Liver (tissue), 9 donors: ENCODE data around the gene LDLRAD3. TPM values are rescaled to one million over a fixed set of nuclear protein-coding genes. Genes with fewer than 3 reads are reported as not detected.

Experiments used
- DNase-seq: peaks from one replicate; pipeline ENCODE4 v3.0.0-alpha.2; 2017; ENCODE audit warnings: low spot score
- H3K27ac ChIP-seq, 2 donors: one replicate each; pipeline ENCODE4 v1.7.0; 2013; ENCODE audit warnings: inconsistent platforms in 2 of 2, low read length in 2 of 2, control low read depth in 1 of 2, low read depth in 1 of 2, mild to moderate bottlenecking in 1 of 2
- H3K27me3 ChIP-seq, 4 donors: one replicate each; pipeline versions ENCODE4 v1.6.1 to v1.7.0; 2013; ENCODE audit warnings: low read length in 3 of 4, inconsistent platforms in 1 of 4, mild to moderate bottlenecking in 1 of 4, moderate library complexity in 1 of 4; ENCODE audit not compliant: control insufficient read depth in 4 of 4, insufficient read depth in 4 of 4
- H3K36me3 ChIP-seq, 4 donors: one replicate each; pipeline versions ENCODE4 v1.6.1 to v1.7.0; 2013; ENCODE audit warnings: low read length in 3 of 4, mild to moderate bottlenecking in 3 of 4, low read depth in 1 of 4, moderate library complexity in 1 of 4; ENCODE audit not compliant: control insufficient read depth in 4 of 4, insufficient read depth in 3 of 4
- H3K4me1 ChIP-seq, 4 donors: one replicate each; pipeline versions ENCODE4 v1.6.1 to v1.7.0; 2013; ENCODE audit warnings: low read length in 3 of 4, mild to moderate bottlenecking in 3 of 4, moderate library complexity in 1 of 4; ENCODE audit not compliant: control insufficient read depth in 4 of 4, insufficient read depth in 4 of 4
- H3K4me3 ChIP-seq, 3 donors: one replicate each; pipeline versions ENCODE4 v1.6.1 to v1.7.0; 2013; ENCODE audit warnings: low read length in 3 of 3, control low read depth in 1 of 3, low read depth in 1 of 3, mild to moderate bottlenecking in 1 of 3
- H3K9ac ChIP-seq, 2 donors: one replicate each; pipeline ENCODE4 v1.7.0; 2013; ENCODE audit warnings: low read length in 2 of 2, mild to moderate bottlenecking in 2 of 2, moderate library complexity in 2 of 2, control low read depth in 1 of 2, low read depth in 1 of 2
- H3K9me3 ChIP-seq, 4 donors: one replicate each; pipeline versions ENCODE4 v1.6.1 to v1.7.0; 2013; ENCODE audit warnings: low read length in 3 of 4; ENCODE audit not compliant: control insufficient read depth in 4 of 4
- EGR1 ChIP-seq, 2 donors: IDR thresholded peaks; 2 replicates each; pipeline ENCODE4 v1.6.1; 2016 to 2018; ENCODE audit warnings: antibody characterized with exemption in 2 of 2, low read depth in 2 of 2
- FOXA1 ChIP-seq: IDR thresholded peaks from 2 replicates; pipeline ENCODE4 v1.6.1; 2016; ENCODE audit warnings: antibody characterized with exemption
- FOXA2 ChIP-seq: IDR thresholded peaks from 2 replicates; pipeline ENCODE4 v1.6.1; 2016; ENCODE audit warnings: antibody characterized with exemption
- GABPA ChIP-seq, 2 donors: IDR thresholded peaks in 1 of 2; conservative IDR thresholded peaks in 1 of 2; 2 replicates each; pipeline ENCODE4 v1.6.1; 2016; ENCODE audit warnings: antibody characterized with exemption in 2 of 2, mild to moderate bottlenecking in 1 of 2, moderate library complexity in 1 of 2
- HNF4A ChIP-seq, 2 donors: conservative IDR thresholded peaks; 2 replicates each; pipeline ENCODE4 v1.6.1; 2016; ENCODE audit warnings: antibody characterized with exemption in 2 of 2, mild to moderate bottlenecking in 2 of 2
- HNF4G ChIP-seq: IDR thresholded peaks from 2 replicates; pipeline ENCODE4 v1.6.1; 2016; ENCODE audit warnings: antibody characterized with exemption
- JUND ChIP-seq, 2 donors: IDR thresholded peaks; 2 replicates each; pipeline ENCODE4 v1.6.1; 2016; ENCODE audit warnings: antibody characterized with exemption in 2 of 2
- REST ChIP-seq: IDR thresholded peaks from 2 replicates; pipeline ENCODE4 v1.6.1; 2016; ENCODE audit warnings: antibody characterized with exemption, mild to moderate bottlenecking
- SP1 ChIP-seq: IDR thresholded peaks from 2 replicates; pipeline ENCODE4 v1.6.1; 2018; ENCODE audit warnings: antibody characterized with exemption, mild to moderate bottlenecking
- TAF1 ChIP-seq: conservative IDR thresholded peaks from 2 replicates; pipeline ENCODE4 v1.6.1; 2016; ENCODE audit warnings: antibody characterized with exemption, mild to moderate bottlenecking
- YY1 ChIP-seq: IDR thresholded peaks from 2 replicates; pipeline ENCODE4 v1.6.1; 2016; ENCODE audit warnings: antibody characterized with exemption, mild to moderate bottlenecking
- ZBTB33 ChIP-seq: IDR thresholded peaks from 2 replicates; pipeline ENCODE4 v1.6.1; 2016; ENCODE audit warnings: antibody characterized with exemption
- WGBS: extraction: QIAGEN DNeasy Blood & Tissue Kit; methylation state at CpG from one replicate; pipeline ENCODE4 v1.1.7; 2013; 5-methylcytosine and 5-hydroxymethylcytosine counted together
- polyA plus RNA-seq, 2 donors: library from polyadenylated mRNA; stranded (reverse) in 1 of 2; unstranded in 1 of 2; fragments of 200-250 nt in 1 of 2; fragments of >200 nt in 1 of 2; fragmentation: Nextera tagmentation in 1 of 2; extraction: Ambion mirVana in 1 of 2; gene quantifications; one replicate each; pipeline versions ENCODE4 v1.2.1 to v1.2.3, GENCODE V29; 2013 to 2015
- total RNA-seq, 2 donors: library from RNA; depleted of rRNA; stranded (reverse); fragments of >200 nt; gene quantifications; one replicate each; pipeline ENCODE4 v1.2.3, GENCODE V29; 2014
- TF ChIP-seq, protein P1 (sequence below): IDR thresholded peaks from 2 replicates; pipeline ENCODE4 v1.6.1; 2016; ENCODE audit warnings: antibody characterized with exemption
- TF ChIP-seq, protein P2 (sequence below): IDR thresholded peaks from 2 replicates; pipeline ENCODE4 v1.6.1; 2016; ENCODE audit warnings: antibody characterized with exemption
- TF ChIP-seq, protein P3 (sequence below): fragments of 150-350 bp; IDR thresholded peaks from 2 replicates; pipeline ENCODE4 v1.5.1; 2017; ENCODE audit warnings: improper control_type of control experiment, low read depth, low read length; ENCODE audit not compliant: missing input control
- donor health status: healthy.
- donor health status: healthy.
- donor health status: healthy.
- donor health status: healthy.
- donor health status: healthy.

The LDLRAD3 gene
- total and polyA plus RNA-seq, 4 donors: 0.75 to 1.3 (median 0.93) TPM

- WGBS: 96% methylated on average over 1 of the region's 1 CpG
- H3K9me3 ChIP-seq: no peaks in the 10 kb centered on the region
- H3K9ac ChIP-seq: no peak overlapping the region
- no peak overlapping the region for H3K27ac ChIP-seq
- no peaks in the 10 kb centered on the region for H3K4me1 ChIP-seq
- H3K4me3 ChIP-seq: no peak overlapping the region
- no peak for DNase-seq
- no peaks in the 10 kb centered on the region for H3K27me3 ChIP-seq
- TF ChIP-seq FOXA1 (no peak), ZBTB33 (no peak), JUND (IDR thresholded peaks at IDR 0.05) (no peak), TAF1 (no peak), EGR1 (IDR thresholded peaks at IDR 0.05; ENCODE audit: low read depth in 2 of 2) (no peak), HNF4A (conservative IDR thresholded peaks at IDR 0.05) (no peak), REST (no peak)
- TF ChIP-seq, protein P1, sequence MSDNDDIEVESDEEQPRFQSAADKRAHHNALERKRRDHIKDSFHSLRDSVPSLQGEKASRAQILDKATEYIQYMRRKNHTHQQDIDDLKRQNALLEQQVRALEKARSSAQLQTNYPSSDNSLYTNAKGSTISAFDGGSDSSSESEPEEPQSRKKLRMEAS: no peak
- TF ChIP-seq, protein P2, sequence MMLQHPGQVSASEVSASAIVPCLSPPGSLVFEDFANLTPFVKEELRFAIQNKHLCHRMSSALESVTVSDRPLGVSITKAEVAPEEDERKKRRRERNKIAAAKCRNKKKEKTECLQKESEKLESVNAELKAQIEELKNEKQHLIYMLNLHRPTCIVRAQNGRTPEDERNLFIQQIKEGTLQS: no peak
- TF ChIP-seq, protein P3, sequence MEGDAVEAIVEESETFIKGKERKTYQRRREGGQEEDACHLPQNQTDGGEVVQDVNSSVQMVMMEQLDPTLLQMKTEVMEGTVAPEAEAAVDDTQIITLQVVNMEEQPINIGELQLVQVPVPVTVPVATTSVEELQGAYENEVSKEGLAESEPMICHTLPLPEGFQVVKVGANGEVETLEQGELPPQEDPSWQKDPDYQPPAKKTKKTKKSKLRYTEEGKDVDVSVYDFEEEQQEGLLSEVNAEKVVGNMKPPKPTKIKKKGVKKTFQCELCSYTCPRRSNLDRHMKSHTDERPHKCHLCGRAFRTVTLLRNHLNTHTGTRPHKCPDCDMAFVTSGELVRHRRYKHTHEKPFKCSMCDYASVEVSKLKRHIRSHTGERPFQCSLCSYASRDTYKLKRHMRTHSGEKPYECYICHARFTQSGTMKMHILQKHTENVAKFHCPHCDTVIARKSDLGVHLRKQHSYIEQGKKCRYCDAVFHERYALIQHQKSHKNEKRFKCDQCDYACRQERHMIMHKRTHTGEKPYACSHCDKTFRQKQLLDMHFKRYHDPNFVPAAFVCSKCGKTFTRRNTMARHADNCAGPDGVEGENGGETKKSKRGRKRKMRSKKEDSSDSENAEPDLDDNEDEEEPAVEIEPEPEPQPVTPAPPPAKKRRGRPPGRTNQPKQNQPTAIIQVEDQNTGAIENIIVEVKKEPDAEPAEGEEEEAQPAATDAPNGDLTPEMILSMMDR: no peak
- H3K36me3 ChIP-seq: no peaks in the 10 kb centered on the region
These were observed 103.1 kb downstream of the LDLRAD3 start for GRCh38 chr11:36046932-36047331.

- no peak overlapping the region for H3K4me3 ChIP-seq
- H3K4me1 ChIP-seq: no peaks in the 10 kb centered on the region
- H3K27me3 ChIP-seq: no peaks in the 10 kb centered on the region
- 92% methylated on average over 2 of the region's 2 CpGs for WGBS
- no peaks in the 10 kb centered on the region for H3K9me3 ChIP-seq
- DNase-seq: no peak
- no peak overlapping the region for H3K9ac ChIP-seq
- H3K27ac ChIP-seq: no peak overlapping the region
- no peaks in the 10 kb centered on the region for H3K36me3 ChIP-seq
- TF ChIP-seq HNF4G (no peak), TAF1 (no peak), ZBTB33 (no peak), SP1 (no peak), YY1 (no peak), FOXA2 (no peak), GABPA (IDR thresholded peaks at IDR 0.05 in 1 of 2, conservative IDR thresholded peaks at IDR 0.05 in 1 of 2) (no peak), FOXA1 (no peak)
- TF ChIP-seq, protein P2: no peak
- TF ChIP-seq, protein P3: no peak
These were observed 103.5 kb downstream of the LDLRAD3 start for GRCh38 chr11:36047344-36047743.
